OCI-LY1 (cell line): ENCODE measurements around the gene FAM20C.

Experiments
- CTCF ChIP-seq: fragments of 200-600 bp; sonication (generic), shearing (Covaris generic); IDR thresholded peaks from 2 replicates; pipeline ENCODE4 v1.5.1; 2017; ENCODE audit warnings: mild to moderate bottlenecking, antibody characterized with exemption, low read length, moderate library complexity, mixed read lengths
- EZH2 ChIP-seq: fragments of 200-600 bp; sonication (generic), shearing (Covaris generic); IDR thresholded peaks from 2 replicates; pipeline ENCODE4 v1.8.0; 2017; ENCODE audit warnings: borderline replicate concordance, mixed run types, mild to moderate bottlenecking, antibody characterized with exemption, low read length, moderate library complexity, mixed read lengths

GRCh38 chr7:305410-306151, 113.2 kb downstream of the FAM20C start:
- no peak for TF ChIP-seq CTCF
- no peak for TF ChIP-seq EZH2
